Left ventricle myocardium inferior (tissue), 1 donor: ENCODE data around the gene TCP1. TPM values are rescaled to one million over a fixed set of nuclear protein-coding genes. Genes with fewer than 3 reads are reported as not detected.
"Not testable (repeated sequence)": the region's sequence is repeated elsewhere in the genome, so short reads cannot be mapped to it uniquely, and the experiment has no call there.

Experiments used
- DNase-seq: peaks from one replicate; pipeline ENCODE4 v3.0.0-alpha.2; 2020
- H3K27ac ChIP-seq: fragments of 200-600 bp; replicated peaks from 2 replicates; pipeline ENCODE4 v1.8.0; 2021
- H3K27me3 ChIP-seq: fragments of 200-600 bp; 2 replicates; pipeline ENCODE4 v1.8.0; 2021; ENCODE audit warnings: low read depth
- H3K36me3 ChIP-seq: fragments of 200-600 bp; 2 replicates; pipeline ENCODE4 v1.8.0; 2021
- H3K4me1 ChIP-seq: fragments of 200-600 bp; 2 replicates; pipeline ENCODE4 v1.8.0; 2021
- H3K4me3 ChIP-seq: fragments of 200-600 bp; 2 replicates; pipeline ENCODE4 v1.8.0; 2021; ENCODE audit warnings: mild to moderate bottlenecking, moderate library complexity
- H3K9me3 ChIP-seq: fragments of 200-600 bp; replicated peaks from 2 replicates; pipeline ENCODE4 v1.8.0; 2021
- intact Hi-C: fragments of 100-400 bp; cut with micrococcal nuclease; formaldehyde crosslinking; loops from one replicate; pipeline ENCODE4 v1.11.0; 2022
- total RNA-seq: library from RNA; stranded (reverse); fragmentation: NEBNext Ultra II Directional; extraction: Animal tissue kit (Norgen Biotek cat#: 25700); gene quantifications from one replicate; pipeline ENCODE4 v1.2.1, GENCODE V29; 2021
- TF ChIP-seq, protein P1 (sequence below): fragments of 200-600 bp; IDR thresholded peaks from 2 replicates; pipeline ENCODE4 v1.8.0; 2021; ENCODE audit warnings: antibody characterized with exemption, mild to moderate bottlenecking, borderline replicate concordance
- donor health status: DM: no; HTN: yes; CAD: no; lungs with severe emphysema.

Gene TCP1
- total RNA-seq, 1 donor from 2014 or later = 136 TPM

DNA sequence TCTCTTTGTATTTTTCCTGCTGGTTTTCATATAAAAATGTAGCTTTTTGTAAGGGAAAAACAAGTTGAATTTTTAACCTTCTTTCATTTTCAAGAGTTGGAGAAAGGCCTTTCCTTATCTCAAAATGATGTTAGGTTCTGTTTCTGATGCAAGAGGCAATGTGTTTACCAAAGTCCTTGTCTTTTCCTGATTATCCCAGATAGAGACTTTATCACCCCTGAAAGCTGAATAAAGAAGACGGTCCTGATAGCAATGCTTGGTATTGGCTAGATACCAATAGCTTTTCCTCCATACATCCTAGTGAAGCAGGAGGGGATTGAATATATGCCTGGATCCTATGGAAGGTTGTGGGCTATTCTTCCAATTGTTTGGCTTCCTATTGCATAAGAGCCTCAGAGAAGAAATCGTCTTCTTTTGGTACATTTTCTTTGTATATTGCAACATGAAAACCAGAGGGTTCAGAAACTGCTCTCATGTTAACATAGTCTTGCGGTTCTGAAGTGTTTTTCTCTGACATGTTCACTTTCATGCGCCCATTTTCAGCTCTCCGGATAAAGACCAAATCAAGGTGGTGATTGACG, 16.1 kb upstream of the TCP1 start:
- no peak overlapping the region for H3K27ac ChIP-seq
- H3K27me3 ChIP-seq = no peaks in the 10 kb centered on the region
- H3K9me3 ChIP-seq = no peaks in the 10 kb centered on the region
- TF ChIP-seq, protein P1, sequence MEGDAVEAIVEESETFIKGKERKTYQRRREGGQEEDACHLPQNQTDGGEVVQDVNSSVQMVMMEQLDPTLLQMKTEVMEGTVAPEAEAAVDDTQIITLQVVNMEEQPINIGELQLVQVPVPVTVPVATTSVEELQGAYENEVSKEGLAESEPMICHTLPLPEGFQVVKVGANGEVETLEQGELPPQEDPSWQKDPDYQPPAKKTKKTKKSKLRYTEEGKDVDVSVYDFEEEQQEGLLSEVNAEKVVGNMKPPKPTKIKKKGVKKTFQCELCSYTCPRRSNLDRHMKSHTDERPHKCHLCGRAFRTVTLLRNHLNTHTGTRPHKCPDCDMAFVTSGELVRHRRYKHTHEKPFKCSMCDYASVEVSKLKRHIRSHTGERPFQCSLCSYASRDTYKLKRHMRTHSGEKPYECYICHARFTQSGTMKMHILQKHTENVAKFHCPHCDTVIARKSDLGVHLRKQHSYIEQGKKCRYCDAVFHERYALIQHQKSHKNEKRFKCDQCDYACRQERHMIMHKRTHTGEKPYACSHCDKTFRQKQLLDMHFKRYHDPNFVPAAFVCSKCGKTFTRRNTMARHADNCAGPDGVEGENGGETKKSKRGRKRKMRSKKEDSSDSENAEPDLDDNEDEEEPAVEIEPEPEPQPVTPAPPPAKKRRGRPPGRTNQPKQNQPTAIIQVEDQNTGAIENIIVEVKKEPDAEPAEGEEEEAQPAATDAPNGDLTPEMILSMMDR = no peak
- H3K36me3 ChIP-seq = no peaks in the 10 kb centered on the region
- intact Hi-C loops = no loop called here
- no peaks in the 10 kb centered on the region for H3K4me1 ChIP-seq
- no peak for DNase-seq
- no peak overlapping the region for H3K4me3 ChIP-seq

DNA sequence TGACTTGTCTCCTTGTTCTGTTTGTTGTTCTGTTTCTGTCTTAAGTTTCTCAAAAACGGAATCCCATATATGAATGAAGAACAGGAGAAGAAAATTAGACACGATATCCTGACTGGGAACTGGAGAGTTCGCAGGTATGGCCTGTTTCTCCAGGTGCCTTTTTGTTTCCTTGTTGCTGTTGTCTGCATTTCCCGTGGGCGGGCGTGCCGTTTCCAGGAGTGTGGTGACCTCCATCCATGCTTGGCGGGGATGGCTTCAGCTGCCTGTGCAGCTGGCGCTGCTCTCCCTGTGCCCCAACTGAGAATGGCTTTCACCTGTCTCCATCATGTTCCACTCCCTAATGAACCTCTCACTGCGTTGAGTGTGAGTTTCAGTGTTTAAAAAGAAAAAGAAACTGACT, 15.1 kb upstream of the TCP1 start:
- no peak for DNase-seq
- TF ChIP-seq, protein P1 = no peak
- Histone ChIP-seq H3K27ac (no peak overlapping the region), H3K9me3 (no peaks in the 10 kb centered on the region), H3K27me3 (no peaks in the 10 kb centered on the region), H3K36me3 (peaks cover 5% of the 10 kb centered on the region), H3K4me3 (no peak overlapping the region), H3K4me1 (no peaks in the 10 kb centered on the region)
- intact Hi-C loops = no loop called here

DNA sequence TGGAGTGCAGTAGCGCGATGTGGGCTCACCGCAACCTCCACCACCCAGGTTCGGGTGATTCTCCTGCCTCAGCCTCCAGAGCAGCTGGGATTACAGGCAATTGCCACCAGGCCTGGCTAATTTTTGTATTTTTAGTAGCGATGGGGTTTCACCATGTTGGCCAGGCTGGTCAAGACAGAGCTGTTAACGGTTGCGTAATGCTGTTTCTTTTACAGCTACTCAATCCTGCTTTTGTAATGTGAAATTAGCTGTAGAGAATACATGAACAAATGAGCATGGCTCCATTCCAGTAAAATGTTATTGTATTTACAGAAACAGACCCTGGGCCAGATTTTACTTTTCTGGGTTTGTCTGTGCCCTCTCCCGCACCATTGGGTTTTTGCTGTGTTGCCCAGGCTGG, 12.5 kb upstream of the TCP1 start:
- no peak overlapping the region for H3K27ac ChIP-seq
- no peak for DNase-seq
- TF ChIP-seq, protein P1 = no peak
- no peak overlapping the region for H3K4me3 ChIP-seq
- H3K27me3 ChIP-seq = no peaks in the 10 kb centered on the region
- no peaks in the 10 kb centered on the region for H3K9me3 ChIP-seq
- H3K36me3 ChIP-seq = peaks cover 30% of the 10 kb centered on the region
- H3K4me1 ChIP-seq = no peaks in the 10 kb centered on the region
- intact Hi-C loops = no loop called here

DNA sequence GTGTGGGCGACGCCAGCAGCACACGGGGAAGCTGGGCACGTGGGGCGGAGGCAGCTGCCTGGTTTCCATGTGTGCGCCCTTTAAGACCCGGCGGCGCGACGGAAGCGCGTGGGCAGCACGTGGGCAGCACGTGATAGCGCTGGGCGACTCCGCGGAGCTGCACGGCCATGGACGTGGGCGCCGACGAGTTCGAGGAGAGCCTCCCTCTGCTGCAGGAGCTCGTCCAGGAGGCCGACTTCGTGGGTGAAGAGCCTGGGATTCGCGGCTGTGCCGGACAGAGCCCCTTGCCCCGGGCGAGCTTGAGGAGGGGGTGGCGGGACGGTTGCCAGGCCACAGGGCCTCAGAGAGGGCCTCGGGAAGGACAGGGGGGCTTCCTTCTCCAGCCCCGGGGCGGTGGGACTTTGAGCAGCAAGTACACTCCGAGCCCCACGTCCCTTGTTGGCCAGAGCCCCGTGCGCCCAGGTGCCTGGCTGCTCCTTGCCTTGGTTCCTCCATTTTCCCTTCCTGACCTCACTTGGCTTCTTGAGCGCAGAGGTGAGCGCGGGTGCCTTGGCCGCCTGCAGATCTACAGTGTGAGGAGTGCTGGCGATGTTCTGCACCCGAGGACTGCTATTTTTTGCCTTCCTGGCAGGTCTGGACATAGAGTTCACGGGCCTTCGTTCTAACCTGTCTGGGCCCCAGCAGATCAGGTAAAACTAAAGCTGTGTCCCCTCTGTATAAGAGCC, 10.9 kb upstream of the TCP1 start, which contains the start of gene PNLDC1:
PNLDC1 (plus strand) TSS at position 136 of the 725 bp plus-strand sequence; CDS start at position 168, 32 bp downstream.
- TF ChIP-seq, protein P1 = no peak
- peaks cover 13% of the 10 kb centered on the region for H3K4me1 ChIP-seq
- no peak for DNase-seq
- no peak within 1 kb of the TSS for H3K4me3 ChIP-seq
- intact Hi-C loops = no loop called here
- peaks cover 43% of the 10 kb centered on the region for H3K36me3 ChIP-seq
- no peaks in the 10 kb centered on the region for H3K9me3 ChIP-seq
- H3K27me3 ChIP-seq = no peaks in the 10 kb centered on the region
- H3K27ac ChIP-seq = no peak within 1 kb of the TSS

DNA sequence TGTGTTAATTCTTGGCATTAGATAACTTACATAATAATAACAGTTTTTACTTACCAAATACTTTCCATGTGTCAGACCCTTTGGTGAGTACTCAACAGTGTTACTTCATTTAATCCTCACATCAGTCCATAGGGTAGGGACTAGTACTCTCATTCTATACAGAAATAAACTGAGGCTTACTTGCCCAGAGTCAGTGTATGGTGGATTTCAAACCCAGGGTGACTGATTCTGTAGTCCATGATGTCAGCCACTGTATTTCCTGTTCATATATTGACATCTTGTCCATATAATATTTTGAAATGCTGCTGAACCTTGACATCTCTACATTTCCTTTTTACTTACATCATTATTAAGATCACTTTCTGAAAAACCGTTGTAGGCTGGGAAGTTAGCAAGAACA, 8.2 kb upstream of the TCP1 start:
- TF ChIP-seq, protein P1 = no peak
- intact Hi-C loops = no loop called here
- no peak for DNase-seq
- H3K9me3 ChIP-seq = no peaks in the 10 kb centered on the region
- peaks cover 60% of the 10 kb centered on the region for H3K36me3 ChIP-seq
- no peak overlapping the region for H3K4me3 ChIP-seq
- H3K27me3 ChIP-seq = no peaks in the 10 kb centered on the region
- no peak overlapping the region for H3K27ac ChIP-seq
- peaks cover 30% of the 10 kb centered on the region for H3K4me1 ChIP-seq

DNA sequence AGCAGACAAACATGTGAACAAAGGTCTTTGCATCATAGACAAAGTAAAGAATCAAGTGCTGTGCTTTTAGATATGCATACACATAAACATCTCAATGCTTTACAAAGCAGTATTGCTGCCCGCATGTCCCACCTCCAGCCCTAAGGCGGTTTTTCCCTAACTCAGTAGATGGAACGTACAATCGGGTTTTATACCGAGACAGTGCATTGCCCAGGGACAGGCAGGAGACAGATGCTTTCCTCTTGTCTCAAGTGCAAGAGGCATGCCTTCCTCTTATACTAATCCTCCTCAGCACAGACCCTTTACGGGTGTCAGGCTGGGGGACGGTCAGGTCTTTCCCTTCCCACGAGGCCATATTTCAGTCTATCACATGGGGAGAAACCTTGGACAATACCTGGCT, 5.6 kb upstream of the TCP1 start:
- DNase-seq, intact Hi-C loops, H3K4me3 ChIP-seq, H3K27ac ChIP-seq, H3K27me3 ChIP-seq, H3K9me3 ChIP-seq: not testable (repeated sequence)
- H3K36me3 ChIP-seq = peaks cover 68% of the 10 kb centered on the region
- H3K4me1 ChIP-seq = peaks cover 53% of the 10 kb centered on the region
